HG03432 (cell line): ENCODE data around the gene COPS7A.

Experiments used
- ATAC-seq: cut with Tn5 transposase; IDR thresholded peaks from one replicate; pipeline ENCODE4 v1.9.1; 2021; ENCODE audit warnings: mild to moderate bottlenecking, moderate library complexity; ENCODE audit not compliant: unreplicated experiment

The COPS7A gene, protein sequence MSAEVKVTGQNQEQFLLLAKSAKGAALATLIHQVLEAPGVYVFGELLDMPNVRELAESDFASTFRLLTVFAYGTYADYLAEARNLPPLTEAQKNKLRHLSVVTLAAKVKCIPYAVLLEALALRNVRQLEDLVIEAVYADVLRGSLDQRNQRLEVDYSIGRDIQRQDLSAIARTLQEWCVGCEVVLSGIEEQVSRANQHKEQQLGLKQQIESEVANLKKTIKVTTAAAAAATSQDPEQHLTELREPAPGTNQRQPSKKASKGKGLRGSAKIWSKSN

DNA sequence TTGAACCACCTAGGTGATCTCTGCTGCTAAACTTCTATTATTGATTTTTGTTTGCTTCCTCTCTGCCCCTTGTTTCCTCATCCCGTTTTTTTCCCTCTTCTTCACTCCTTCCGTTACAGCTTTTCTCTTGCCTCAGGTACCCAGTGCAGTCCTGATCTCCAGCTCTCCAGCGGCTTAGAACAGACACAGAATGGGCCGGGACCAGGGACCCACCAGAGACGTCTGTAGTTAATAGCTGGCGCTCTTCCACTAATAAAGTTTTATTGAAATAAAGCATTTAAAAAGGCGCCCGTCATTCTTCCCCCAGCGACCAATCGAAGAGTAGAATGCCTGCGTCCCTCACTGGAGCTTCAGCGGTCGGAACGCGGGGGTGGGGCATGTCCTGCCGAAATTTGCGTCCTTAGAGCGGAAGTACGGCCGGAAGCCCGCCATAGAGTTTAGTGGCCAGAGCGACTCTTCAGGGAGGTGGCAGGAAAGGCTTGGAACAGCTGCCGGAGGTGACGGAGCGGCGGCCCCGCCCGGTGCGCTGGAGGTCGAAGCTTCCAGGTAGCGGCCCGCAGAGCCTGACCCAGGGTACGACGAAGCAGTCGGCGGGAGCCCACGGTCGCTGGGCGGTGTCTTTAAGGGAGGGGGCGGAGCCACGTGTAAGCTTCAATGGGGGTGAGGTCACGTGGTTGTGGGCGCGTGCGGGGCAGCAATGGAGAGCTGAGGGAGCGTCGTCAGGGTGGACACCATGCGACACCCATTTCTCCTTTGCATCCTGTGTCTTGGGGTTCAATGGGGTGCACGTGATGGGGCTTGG is at the start of gene COPS7A:
Gene COPS7A, plus strand, starts transcription at position 440 of the 802 bp plus-strand sequence. CDS start 611 bp downstream, outside the sequence.
- ATAC-seq, result peak; percentile 95

- no peak for ATAC-seq
Observed at GRCh38 chr12:6676962-6677361, 46.9 kb upstream of the COPS7A start.

DNA sequence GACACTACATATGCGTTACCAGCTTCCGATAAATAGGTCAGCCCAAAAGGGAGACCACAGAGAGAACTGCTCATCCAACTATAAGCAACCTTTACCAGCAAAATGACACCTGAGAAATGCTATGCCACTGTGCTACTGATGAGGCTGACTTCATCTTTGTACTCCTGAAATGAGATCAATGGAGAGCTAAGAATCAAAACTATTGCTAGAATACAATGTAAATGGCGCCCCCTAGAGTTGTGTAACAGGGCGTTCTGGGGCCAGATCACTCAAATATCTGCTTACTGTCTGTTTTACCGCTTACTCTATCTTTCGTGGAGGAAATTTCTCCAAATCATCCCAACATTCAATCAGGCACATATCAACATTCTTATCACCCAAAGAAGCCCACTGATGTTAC is 39.2 kb upstream of the COPS7A start:
- no peak for ATAC-seq

GRCh38 chr12:6685814-6686213 is 38.0 kb upstream of the COPS7A start:
- no peak for ATAC-seq

DNA sequence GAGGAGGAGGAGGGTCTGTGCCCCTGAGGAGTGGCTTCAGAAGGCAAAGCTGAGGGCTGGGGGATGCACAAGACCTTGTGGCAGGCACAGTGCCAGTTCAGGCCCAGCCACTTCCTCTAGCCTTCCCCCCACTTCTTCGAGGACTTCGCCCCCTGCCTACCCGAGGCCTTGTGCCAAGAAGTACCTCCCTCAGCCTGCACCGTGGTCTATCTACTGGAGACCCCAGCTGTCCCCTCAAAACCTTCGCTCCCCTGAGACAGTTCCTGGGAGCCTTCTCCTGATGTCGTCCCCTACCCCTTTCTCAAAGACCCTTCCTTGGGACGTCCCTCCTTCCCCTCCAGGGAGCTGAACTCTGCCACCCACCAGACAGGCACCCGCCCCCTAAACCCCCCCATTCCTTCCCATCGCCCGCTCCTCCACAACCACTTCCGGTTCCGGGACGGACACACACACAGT is 35.3 kb upstream of the COPS7A start:
- ATAC-seq, result peak; percentile 12

GRCh38 chr12:6688999-6689882 is 34.6 kb upstream of the COPS7A start, which contains the start of gene ZNF384:
Gene ZNF384, minus strand, starts transcription at chr12:6689375. Its CDS starts 9,855 bp downstream, at chr12:6679520.
- ATAC-seq, result peak; percentile 82

DNA sequence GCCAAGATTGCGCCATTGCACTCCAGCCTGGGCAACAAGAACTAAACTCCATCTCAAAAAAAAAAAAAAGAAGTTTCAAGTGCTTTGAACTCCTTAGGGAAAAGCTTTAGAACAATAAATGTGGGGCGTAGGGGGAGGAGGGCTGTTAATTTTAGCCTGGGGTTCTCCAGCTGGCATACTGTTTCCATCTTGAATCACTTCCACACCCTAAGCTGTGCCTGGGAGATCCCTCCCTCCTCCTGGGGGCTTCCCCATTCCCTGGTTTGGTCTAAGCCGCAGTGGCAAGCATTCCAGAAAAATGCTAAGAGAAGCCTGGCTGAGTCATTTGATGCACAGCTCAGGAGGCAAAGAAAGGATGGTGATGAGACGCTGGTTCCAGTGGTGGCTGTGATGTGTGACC is 32.4 kb upstream of the COPS7A start:
- ATAC-seq, result no peak

DNA sequence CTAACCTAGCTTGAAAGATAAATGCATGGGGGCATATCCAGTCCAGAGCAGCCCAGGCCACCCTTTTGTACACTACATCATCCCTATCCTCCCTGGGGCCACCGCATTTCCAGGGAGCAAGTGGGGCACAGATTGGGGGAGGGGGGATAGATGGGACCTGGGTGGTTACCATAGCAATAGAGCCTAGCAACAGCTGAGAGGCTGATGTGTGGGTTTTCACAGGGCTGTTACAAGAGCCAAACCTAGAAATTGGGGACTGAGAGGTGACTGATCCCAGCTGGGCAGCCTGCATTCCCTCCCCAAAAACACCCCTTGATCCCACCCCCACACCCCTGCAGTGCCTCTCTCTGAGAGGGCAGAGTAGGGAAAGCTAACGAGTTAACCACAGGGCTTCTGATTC is 31.0 kb upstream of the COPS7A start:
- no peak for ATAC-seq

DNA sequence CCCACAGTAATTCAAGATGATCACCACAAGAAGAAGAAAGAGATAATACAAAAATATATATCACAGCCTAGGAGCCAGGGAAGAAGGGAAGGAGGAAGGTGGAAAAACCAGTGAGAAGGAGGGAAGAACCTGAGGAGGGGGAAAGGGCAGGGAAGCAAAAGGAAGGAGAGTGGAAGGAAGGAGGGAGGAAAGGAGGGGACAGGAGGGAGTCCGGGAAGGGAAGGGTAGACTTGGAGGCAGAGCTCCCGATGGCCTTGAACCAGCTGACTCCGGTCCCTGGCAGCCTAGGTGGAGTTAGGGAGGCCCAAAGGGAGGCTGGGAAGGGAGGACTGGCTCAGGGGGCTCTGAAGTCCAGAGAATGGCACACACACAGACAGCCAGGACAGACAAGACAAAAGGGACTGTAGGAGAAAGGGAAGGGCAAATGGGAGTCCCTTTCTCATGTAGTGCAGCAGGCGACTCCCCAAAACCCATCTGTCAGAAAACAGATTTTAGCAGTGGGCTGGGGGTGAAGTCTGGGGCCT is 30.0 kb upstream of the COPS7A start:
- no peak for ATAC-seq

DNA sequence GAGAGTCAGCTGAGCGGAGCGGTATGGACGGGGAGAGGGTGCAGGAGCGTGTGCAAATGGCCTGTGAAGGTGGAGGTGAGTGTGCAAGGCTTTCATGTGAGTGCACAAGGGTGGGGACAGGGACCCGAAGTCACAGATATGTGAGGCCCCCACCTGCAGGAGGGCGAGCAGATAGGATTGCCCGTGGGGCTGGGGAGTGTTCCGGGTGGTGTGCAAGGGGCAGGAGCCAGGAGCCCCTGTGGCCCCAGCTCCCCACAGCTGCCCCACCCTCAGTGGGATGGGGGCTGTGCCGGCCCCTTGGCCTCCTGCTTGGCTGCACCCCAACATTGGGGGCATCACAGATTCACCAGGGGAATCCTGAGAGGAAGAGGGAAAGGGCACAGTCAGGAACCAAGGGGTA is 29.1 kb upstream of the COPS7A start:
- ATAC-seq, result no peak

- no peak for ATAC-seq
Observed at GRCh38 chr12:6695313-6696045, 28.4 kb upstream of the COPS7A start.

DNA sequence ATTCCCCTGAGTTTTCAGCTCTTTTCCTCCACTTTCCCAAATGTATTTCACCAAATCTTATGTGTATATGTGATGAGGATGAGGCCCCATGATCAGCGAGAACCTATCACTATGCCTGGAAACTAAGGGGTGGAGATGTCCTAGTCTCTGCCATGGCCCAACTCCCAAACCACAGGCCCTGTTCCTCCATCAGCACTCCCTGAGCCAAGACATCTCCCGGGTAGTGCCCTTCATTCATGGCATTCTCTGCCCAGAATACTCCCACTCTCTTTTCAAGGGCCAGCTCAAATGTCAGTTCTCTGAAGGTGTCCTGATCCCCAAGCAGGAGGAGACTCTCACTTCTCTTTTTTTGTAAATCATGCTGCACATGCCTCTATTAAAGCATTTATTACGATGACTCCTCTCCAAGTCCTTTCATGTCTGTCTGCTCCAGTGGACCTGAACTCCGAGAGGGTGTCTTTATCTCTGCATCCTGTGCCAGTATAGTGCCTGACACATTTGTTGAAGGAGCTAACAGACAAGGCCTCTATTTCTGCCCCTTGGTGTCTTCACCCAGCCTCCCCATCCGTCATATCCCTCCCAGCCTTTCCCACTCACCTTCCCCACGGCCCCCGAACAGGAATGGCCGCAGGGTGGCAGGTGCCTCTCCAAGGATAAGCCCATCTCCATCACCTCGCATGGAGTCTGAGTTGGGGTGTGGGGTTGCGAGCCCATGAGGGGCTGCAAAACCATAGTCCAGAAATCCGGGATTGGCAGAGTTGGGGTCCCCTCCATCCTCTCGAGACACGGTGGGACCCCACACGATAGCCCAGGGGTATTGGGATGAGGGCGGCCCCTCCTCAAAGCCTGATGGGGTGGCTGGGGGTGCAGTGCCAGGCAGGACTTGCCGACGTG is 26.9 kb upstream of the COPS7A start:
- no peak for ATAC-seq

DNA sequence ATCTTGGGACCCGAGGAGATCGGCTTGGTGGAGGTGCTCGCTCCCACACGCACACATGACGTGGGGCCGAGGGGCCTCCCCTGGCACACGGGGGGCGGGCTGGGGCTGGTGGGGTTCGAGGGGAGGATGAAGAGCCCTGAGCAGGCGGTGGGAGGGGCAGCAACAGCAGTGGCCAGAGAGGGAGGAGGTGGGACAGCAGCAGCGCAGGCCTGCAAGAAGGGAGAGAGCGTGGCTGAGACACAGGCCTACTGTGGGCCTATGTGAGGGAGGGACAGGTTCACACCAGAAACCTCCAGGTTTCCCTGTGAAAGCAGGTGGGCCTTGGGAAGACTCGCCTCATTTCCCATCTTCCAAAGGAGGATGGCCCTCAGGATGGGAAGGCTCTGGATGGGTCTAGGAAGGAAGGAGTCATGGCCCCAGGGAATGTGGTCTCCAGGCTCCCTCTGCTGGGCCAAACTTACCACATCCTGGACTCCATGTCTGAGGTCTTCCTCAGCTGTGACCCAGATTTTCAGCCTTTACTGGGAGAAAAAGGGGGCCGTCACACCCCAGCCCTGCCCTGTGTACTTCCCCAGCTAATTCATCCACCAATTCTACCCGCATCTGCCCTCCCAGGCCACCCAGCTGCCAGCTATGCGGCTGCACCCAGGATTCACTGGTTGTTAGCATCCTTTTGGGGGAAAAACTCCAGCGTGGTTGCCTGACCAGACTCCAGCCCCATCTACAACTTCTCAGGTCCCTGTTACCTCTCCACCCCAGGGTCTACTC is 26.1 kb upstream of the COPS7A start:
- ATAC-seq, result no peak

DNA sequence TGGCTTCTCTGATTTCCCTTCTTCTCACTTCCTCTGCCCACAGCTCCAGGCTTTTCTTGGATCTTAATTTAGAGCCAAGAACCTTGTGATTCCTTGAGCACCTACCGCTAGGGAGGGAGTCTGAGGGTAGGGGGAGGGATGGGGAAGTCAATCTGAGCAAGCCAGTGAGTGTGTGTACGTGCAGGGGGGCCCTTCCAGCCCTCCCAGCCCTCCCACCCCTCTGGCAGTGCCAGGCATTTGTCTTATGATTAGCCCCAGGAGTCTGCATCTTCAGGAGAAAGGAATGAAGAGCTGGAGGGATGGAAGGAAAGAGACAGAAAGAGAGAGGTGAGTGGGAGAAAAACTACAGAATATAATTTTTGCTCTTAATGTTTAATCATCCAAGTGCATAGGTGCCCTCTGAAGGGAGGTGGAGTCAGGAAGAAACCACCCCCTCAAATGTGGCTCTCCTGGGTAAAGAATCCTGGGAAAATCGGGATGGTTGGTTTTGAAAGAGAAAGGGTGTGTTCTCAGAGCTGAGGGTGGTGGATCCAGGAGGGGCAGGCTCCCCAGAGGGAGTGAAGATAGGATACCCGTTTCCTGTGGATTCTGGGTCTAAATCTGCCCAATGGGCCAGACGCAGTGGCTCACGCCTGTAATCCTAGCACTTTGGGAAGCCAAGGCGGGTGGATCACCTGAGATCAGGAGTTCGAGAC is 25.3 kb upstream of the COPS7A start:
- no peak for ATAC-seq

DNA sequence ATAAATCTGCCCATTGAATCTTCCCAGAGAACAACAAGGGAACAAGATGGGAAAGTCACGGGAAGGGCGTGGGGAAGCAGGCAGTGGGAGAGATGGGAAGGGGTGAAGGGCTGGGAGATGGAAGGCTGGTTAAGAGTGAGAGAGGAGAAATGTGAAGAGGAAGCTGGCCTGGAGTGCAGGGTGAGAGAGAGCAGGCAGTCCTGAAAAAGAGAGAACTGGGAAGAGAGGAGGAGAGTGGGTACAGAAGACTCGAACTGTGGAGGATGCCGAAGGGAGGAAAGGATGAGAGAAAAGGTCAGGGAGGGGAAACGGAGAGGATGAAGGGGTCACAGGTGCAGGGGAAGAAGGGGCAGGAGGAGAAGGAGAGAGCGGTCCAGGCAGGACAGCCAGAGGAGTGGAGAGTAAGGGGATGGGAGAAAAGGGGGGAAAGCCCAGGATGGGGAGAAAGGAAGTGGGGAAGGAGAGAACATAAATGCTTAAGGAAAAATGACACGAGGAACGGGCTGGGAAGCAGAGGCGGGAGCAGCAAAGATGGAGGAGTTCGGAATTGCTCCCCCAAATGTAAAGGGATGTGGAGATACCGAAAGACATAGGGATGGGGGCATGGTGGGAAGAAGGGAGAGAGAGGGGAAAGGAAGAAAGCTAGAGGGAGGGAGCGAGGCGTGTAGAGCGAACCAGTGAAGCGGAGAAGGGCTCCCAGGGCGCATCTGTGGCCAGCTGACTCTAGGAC is 24.4 kb upstream of the COPS7A start:
- ATAC-seq, result no peak

DNA sequence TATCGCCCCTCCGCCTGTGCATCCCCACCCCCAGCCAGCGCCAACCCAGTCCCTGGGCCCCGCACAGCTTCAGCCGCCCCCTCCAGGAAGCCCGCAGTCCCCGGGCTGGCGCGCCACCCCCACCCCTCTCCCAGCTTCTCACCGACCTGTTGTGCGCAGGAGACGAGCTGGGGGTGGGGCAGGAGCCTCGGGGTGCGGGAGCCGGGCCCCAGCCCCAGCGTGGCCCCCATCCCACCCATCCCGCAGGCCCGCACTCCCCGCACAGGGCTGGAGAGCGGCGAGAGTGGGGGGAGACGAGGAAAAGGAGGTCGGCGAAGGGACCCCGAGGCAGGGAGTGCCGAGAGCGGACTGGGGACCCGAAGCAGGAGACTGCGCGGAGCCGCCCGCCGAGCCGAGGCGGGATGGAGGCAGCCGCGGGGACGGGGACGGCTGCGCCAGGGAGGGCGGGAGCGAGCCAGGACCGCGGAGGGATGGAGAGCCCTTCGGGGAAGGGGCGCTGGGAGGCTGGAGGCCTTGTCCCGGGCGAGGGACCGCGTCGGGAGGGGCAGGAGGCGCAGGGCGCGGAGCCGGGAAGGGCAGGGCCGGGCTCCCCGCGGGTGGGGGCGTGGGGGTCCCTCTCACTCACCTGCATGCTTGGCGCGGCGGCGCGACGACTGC is 23.7 kb upstream of the COPS7A start:
- no peak for ATAC-seq

GRCh38 chr12:6700646-6701051 is 23.2 kb upstream of the COPS7A start, which contains the start of gene PIANP:
Gene PIANP, minus strand, starts transcription at chr12:6700815. Its CDS starts 2,754 bp downstream, at chr12:6698061.
- no peak for ATAC-seq
